Stomach smooth muscle (tissue), 2 donors: ENCODE results near the gene TOR4A.

ENCODE experiments used
- H3K27ac ChIP-seq: one replicate; pipeline ENCODE4 v1.7.0; 2013; ENCODE audit warnings: mild to moderate bottlenecking, low read length, inconsistent platforms
- H3K27me3 ChIP-seq, 2 donors: one replicate each; pipeline ENCODE4 v1.7.0; 2013; ENCODE audit warnings: low read length in 2 of 2; ENCODE audit not compliant: insufficient read depth in 2 of 2, control insufficient read depth in 1 of 2
- H3K36me3 ChIP-seq, 2 donors: one replicate each; pipeline ENCODE4 v1.7.0; 2013; ENCODE audit warnings: low read length in 2 of 2; ENCODE audit not compliant: control insufficient read depth in 2 of 2, insufficient read depth in 2 of 2
- H3K4me1 ChIP-seq: one replicate; pipeline ENCODE4 v1.7.0; 2013; ENCODE audit warnings: low read length; ENCODE audit not compliant: control insufficient read depth, insufficient read depth
- H3K4me3 ChIP-seq, 2 donors: one replicate each; pipeline ENCODE4 v1.7.0; 2013; ENCODE audit warnings: low read length in 2 of 2
- H3K9ac ChIP-seq, 2 donors: one replicate each; pipeline ENCODE4 v1.7.0; 2013; ENCODE audit warnings: low read length in 2 of 2, mild to moderate bottlenecking in 1 of 2
- H3K9me3 ChIP-seq, 2 donors: one replicate each; pipeline ENCODE4 v1.7.0; 2013; ENCODE audit warnings: low read length in 2 of 2; ENCODE audit not compliant: control insufficient read depth in 2 of 2
- donor health status: healthy.
- donor health status: Pancreatic carcinoma.

TOR4A gene

GRCh38 chr9:137275588-137276472 lies 1.7 kb upstream of the TOR4A start:
- H3K9me3 ChIP-seq, result no peaks in the 10 kb centered on the region
- no peak overlapping the region for H3K27ac ChIP-seq
- H3K27me3 ChIP-seq, result peaks cover 17 to 46% of the 10 kb centered on the region in 2 donors
- H3K4me1 ChIP-seq, result peaks cover 20% of the 10 kb centered on the region
- H3K9ac ChIP-seq, result no peak overlapping the region
- no peak overlapping the region for H3K4me3 ChIP-seq
- peaks cover 12 to 14% of the 10 kb centered on the region in 2 donors for H3K36me3 ChIP-seq

GRCh38 chr9:137276473-137277328 lies 825 bp upstream of the TOR4A start:
- Histone ChIP-seq H3K27me3 (peaks cover 18 to 54% of the 10 kb centered on the region in 2 donors), H3K36me3 (peaks cover 10 to 12% of the 10 kb centered on the region in 2 donors), H3K9ac (no peak overlapping the region), H3K27ac (peak overlapping the region; percentile 46), H3K9me3 (no peaks in the 10 kb centered on the region), H3K4me1 (peaks cover 20% of the 10 kb centered on the region), H3K4me3 (peak overlapping the region in 1 of 2 donors; percentile 58)

DNA sequence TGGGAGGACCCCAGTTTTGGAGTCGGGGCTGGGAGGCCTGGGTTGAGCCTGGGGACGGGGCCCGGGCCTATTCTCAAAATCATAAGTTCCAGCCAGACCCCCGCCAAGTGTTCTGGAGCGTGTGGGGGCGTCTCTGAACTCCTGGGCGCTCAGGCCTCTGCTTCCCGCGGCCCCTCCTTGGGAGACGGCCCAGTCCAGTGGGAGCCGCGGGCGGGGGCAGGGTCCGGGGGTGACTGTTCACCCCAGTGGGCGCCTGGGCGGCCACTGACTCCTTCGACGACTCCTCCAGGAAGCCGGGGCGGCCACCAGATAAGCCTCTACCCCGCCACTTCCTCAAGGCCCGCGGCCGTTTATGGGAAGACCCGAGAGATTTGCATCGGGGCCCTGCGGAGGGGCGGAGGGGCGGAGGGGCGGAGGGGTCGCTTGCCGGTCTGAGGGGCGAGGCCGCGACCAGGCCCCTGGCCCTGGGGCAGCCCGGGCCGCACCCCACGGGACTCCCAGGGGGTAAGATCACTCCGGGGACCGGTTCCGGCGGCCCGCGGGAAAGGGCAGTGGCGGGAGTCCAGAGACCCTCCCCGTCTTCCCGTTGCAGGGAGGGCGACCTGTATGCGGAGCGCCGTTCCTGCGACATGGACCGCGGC lies 655 bp downstream of the TOR4A start:
- peak overlapping the region in 1 of 2 donors; percentile 42 for H3K9ac ChIP-seq
- H3K27ac ChIP-seq, result no peak overlapping the region
- H3K4me1 ChIP-seq, result peaks cover 20% of the 10 kb centered on the region
- peaks cover 0 to 2% of the 10 kb centered on the region in 2 donors for H3K36me3 ChIP-seq
- H3K9me3 ChIP-seq, result no peaks in the 10 kb centered on the region
- H3K4me3 ChIP-seq, result peak overlapping the region in 1 of 2 donors; percentile 58
- H3K27me3 ChIP-seq, result peaks cover 20 to 54% of the 10 kb centered on the region in 2 donors

- H3K9me3 ChIP-seq, result no peaks in the 10 kb centered on the region
- H3K27me3 ChIP-seq, result peaks cover 20 to 51% of the 10 kb centered on the region in 2 donors
Observed at GRCh38 chr9:137278721-137279711, 1.5 kb downstream of the TOR4A start.

DNA sequence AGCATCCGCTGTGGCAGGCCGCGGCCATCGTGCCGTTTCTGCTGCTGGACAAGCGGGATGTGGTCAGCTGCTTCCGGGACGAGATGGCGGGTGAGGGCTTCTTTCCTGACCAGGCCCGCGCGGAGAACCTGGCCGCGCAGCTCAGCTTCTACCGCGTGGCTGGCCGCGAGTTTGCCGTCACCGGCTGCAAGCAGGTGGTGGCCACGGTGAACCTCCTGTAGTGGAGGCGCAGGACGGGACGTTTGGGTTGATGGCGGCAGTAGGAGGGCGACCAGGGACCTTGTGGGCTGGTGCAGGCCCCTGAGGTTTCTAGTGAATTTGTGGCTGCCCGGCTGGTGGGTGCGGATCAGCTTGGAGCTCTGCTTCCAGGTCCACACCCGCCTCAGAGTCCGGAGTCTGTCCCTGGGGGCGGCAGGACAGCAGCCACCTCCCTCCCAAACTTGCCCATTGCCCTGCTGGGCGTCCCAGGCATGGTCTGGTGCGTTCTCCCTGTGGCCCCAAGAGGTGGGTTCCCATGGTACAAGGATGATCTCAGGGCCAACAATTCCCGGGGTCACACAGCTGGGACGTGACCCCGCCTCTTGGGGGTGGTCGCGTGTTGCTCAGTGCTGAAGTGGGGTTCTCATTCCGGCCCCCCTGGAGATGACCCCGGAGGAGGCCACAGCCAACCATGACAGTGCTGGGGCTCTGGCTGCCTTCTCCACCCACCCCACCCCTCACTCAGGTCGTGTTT lies 2.4 kb downstream of the TOR4A start:
- no peaks in the 10 kb centered on the region for H3K9me3 ChIP-seq
- H3K4me3 ChIP-seq, result no peak overlapping the region
- H3K36me3 ChIP-seq, result no peaks in the 10 kb centered on the region
- peaks cover 20% of the 10 kb centered on the region for H3K4me1 ChIP-seq
- H3K27me3 ChIP-seq, result peaks cover 20 to 45% of the 10 kb centered on the region in 2 donors
- no peak overlapping the region for H3K9ac ChIP-seq
- H3K27ac ChIP-seq, result no peak overlapping the region

More at GRCh38 chr9:137278721-137279711, 1.5 kb downstream of the TOR4A start:
- Histone ChIP-seq H3K36me3 (no peaks in the 10 kb centered on the region), H3K4me1 (peaks cover 20% of the 10 kb centered on the region), H3K4me3 (no peak overlapping the region), H3K27ac (no peak overlapping the region), H3K9ac (no peak overlapping the region)

DNA sequence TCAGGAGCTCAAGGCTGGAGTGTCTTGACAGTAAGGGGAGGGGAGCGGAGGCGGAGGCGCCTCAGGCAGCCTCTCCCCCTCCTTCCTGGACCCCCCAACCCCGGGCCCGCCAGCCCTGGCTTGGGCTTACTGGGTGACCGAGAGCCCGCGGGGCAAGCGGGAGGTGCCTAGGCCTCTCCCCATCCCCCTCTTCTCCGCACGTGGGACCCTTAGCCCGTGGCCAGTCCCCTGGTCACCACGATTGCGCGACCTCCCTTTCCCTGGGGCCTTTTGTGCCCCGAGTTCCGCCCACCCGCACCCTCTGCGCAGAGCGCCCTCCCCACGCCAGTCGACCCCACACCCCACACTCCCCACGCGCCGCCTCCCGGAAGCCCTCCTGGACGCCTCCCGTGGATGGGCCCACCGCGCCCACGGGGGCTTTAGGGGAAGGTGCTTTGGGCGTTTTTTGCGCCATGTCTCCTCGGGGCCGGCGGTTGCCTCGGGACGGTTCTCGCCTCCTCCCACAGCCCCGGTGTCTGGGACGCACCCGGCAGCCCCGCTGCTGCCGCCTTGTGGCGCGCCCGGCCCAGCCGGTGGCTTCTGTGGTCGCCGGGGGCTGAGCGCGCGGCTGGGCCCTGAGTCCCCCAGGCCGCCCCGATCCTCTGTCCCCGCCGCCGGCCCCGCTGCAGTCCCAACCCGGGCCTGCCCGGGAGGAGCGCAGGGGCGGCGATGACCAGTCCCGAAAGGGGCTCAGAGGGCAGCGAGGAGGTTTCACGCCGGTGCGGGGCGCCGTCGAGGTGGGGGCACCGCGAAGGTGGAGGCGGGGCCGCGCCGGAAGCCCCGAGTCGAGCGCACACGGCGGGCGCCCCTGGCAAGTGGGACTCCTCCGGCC lies 3.2 kb downstream of the TOR4A start:
- peaks cover 19 to 45% of the 10 kb centered on the region in 2 donors for H3K27me3 ChIP-seq
- H3K9ac ChIP-seq, result no peak overlapping the region
- no peak overlapping the region for H3K27ac ChIP-seq
- no peak overlapping the region for H3K4me3 ChIP-seq
- H3K4me1 ChIP-seq, result peaks cover 20% of the 10 kb centered on the region
- H3K9me3 ChIP-seq, result no peaks in the 10 kb centered on the region
- H3K36me3 ChIP-seq, result no peaks in the 10 kb centered on the region

DNA sequence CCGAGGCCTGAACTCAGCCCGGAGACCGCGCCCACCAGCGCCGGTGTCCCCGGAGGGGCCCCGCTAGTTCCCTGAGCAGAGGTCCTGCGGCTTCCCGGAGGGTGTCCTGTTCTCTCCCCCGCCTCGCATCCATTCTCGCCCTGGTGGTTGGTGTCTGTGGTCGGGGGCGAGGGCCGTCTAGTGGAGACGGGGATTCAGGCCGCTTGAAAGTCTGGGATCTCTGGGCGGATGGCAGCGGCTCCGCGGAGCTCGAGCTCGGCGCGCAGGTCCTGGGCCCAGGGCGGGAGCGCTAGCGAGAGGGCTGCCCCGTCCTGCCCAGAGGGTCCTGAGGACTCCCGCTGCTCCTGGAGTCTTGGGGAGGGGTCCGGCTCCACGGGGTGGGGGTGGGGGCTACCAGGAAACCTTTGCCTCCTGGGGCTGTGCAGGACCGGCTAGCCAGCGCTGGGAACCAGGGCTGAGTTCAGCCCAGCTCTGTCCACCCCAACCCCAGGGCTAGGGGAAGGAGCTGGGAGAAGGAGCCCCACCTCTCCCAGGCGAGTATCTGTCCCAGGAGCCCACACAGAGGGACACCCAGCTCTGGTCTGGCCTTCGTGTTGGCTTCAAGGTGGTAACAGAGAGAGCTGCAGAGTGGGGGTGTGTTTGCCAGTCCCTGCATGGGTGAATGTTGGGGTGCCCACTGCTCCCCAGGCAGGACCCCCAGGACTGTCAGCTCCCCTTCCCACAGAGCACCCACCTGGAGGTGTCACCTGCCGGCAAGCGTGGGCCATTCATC lies 4.0 kb downstream of the TOR4A start:
- H3K4me3 ChIP-seq, result no peak overlapping the region
- no peaks in the 10 kb centered on the region for H3K9me3 ChIP-seq
- H3K27me3 ChIP-seq, result peaks cover 16 to 40% of the 10 kb centered on the region in 2 donors
- no peak overlapping the region for H3K27ac ChIP-seq
- H3K4me1 ChIP-seq, result peaks cover 13% of the 10 kb centered on the region
- no peaks in the 10 kb centered on the region for H3K36me3 ChIP-seq
- H3K9ac ChIP-seq, result no peak overlapping the region

DNA sequence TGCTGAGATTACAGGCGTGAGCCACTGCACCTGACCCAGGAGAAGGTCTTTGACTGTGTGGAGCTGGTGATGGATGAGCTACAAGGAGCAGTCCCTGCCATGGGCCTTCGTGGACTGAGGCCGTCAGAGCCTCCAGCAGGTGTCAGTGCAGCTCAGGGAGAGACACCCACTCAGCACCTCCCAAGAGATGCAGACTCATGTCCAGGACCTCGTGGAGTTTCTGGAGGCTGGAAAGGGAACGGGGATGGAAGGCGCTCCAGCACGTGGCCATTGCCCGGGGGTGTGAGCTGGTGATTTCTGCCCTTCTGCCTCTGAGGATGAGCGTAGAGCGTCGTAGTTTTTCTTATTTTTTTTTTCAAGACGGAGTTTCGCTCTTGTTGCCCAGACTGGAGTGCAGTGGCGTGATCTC lies 9.5 kb downstream of the TOR4A start:
- Histone ChIP-seq H3K27me3 (no peaks in the 10 kb centered on the region), H3K27ac (no peak overlapping the region), H3K9me3 (no peaks in the 10 kb centered on the region), H3K4me3 (no peak overlapping the region), H3K4me1 (no peaks in the 10 kb centered on the region), H3K36me3 (no peaks in the 10 kb centered on the region), H3K9ac (no peak overlapping the region)
